ENCODE data around the gene SEMA3G.

The SEMA3G gene

DNA sequence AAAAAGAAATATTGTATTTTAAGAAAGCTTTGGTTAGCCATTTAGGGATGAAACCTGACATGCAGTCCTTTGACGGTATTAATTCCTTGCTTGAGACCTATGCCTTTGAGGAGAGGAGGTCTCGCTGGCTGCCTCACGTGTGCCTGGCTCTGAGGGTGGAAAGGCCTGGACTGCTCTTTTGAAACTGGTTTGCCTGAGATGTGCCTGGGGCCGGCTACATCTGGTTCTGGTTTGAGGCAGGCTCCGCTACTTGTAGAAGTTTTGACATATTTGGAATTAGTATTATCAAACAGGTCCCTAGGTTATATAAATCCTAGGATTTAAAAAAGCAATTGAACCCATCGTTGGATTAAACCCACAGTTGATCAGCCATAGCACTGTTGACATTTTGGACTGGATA is 17.0 kb upstream of the SEMA3G start:
- DNase-seq (ENCODE audit: low read depth in 1 of 2, low spot score in 1 of 2): no peak
- TF ChIP-seq SPI1 (IDR thresholded peaks at IDR 0.05; ENCODE audit: borderline replicate concordance, low read depth) (no peak), GABPA (IDR thresholded peaks at IDR 0.05; ENCODE audit: low read depth) (no peak), POLR2AphosphoS5 (IDR thresholded peaks at IDR 0.05; ENCODE audit: low read depth) (no peak)
- TF ChIP-seq, protein P1, sequence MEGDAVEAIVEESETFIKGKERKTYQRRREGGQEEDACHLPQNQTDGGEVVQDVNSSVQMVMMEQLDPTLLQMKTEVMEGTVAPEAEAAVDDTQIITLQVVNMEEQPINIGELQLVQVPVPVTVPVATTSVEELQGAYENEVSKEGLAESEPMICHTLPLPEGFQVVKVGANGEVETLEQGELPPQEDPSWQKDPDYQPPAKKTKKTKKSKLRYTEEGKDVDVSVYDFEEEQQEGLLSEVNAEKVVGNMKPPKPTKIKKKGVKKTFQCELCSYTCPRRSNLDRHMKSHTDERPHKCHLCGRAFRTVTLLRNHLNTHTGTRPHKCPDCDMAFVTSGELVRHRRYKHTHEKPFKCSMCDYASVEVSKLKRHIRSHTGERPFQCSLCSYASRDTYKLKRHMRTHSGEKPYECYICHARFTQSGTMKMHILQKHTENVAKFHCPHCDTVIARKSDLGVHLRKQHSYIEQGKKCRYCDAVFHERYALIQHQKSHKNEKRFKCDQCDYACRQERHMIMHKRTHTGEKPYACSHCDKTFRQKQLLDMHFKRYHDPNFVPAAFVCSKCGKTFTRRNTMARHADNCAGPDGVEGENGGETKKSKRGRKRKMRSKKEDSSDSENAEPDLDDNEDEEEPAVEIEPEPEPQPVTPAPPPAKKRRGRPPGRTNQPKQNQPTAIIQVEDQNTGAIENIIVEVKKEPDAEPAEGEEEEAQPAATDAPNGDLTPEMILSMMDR (IDR thresholded peaks at IDR 0.05; ENCODE audit: insufficient read depth, low read length): no peak
- TF ChIP-seq, protein P2, sequence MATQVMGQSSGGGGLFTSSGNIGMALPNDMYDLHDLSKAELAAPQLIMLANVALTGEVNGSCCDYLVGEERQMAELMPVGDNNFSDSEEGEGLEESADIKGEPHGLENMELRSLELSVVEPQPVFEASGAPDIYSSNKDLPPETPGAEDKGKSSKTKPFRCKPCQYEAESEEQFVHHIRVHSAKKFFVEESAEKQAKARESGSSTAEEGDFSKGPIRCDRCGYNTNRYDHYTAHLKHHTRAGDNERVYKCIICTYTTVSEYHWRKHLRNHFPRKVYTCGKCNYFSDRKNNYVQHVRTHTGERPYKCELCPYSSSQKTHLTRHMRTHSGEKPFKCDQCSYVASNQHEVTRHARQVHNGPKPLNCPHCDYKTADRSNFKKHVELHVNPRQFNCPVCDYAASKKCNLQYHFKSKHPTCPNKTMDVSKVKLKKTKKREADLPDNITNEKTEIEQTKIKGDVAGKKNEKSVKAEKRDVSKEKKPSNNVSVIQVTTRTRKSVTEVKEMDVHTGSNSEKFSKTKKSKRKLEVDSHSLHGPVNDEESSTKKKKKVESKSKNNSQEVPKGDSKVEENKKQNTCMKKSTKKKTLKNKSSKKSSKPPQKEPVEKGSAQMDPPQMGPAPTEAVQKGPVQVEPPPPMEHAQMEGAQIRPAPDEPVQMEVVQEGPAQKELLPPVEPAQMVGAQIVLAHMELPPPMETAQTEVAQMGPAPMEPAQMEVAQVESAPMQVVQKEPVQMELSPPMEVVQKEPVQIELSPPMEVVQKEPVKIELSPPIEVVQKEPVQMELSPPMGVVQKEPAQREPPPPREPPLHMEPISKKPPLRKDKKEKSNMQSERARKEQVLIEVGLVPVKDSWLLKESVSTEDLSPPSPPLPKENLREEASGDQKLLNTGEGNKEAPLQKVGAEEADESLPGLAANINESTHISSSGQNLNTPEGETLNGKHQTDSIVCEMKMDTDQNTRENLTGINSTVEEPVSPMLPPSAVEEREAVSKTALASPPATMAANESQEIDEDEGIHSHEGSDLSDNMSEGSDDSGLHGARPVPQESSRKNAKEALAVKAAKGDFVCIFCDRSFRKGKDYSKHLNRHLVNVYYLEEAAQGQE (IDR thresholded peaks at IDR 0.05; ENCODE audit: insufficient replicate concordance, low read depth): no peak
- no peaks in the 10 kb centered on the region for H3K27me3 ChIP-seq (ENCODE audit: insufficient read depth, poor library complexity, severe bottlenecking)
- H3K27ac ChIP-seq (replicated peaks): no peak overlapping the region
- no peak overlapping the region for H3K4me3 ChIP-seq (replicated peaks; ENCODE audit: insufficient read depth, low read length)

DNA sequence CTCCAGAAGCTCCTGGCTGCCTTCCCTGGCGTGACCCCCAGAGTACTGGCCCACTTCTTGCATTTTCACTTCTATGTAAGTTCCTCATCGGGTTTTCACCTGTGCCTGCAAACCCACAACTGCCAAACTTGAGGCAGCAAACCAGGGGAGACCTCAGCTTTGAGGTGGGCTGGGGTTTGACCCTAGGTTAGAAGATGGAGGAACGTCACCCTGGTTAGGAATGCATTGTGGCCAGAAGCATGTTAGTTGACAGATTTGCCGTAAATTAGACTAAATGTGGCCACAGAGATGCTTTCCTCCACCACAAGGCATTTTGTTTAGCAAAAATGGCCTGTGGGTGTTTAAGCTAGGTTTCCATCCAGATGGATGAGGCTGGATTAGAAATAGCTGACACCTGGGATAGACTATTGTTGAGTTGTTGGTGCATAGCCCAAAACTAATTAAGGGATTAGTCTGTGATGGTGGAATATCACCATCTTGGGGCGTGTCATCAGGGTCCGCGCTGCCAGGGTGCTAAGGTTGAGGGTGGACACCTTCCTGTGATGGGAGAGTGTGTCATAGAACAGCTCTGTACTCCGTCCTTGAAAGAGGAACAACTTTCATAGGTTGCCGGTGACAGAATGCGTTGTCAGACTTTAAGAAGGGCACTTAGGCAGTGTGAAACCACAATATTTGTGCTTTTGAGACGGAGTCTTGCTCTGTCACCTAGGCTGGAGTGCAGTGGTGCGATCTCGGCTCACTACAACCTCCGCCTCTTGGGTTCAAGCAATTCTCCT is 14.1 kb upstream of the SEMA3G start:
- Histone ChIP-seq H3K27me3 (ENCODE audit: insufficient read depth, poor library complexity, severe bottlenecking) (no peaks in the 10 kb centered on the region), H3K4me3 (replicated peaks; ENCODE audit: insufficient read depth, low read length) (no peak overlapping the region), H3K27ac (replicated peaks) (no peak overlapping the region)
- TF ChIP-seq, protein P1 (IDR thresholded peaks at IDR 0.05; ENCODE audit: insufficient read depth, low read length): no peak
- TF ChIP-seq SPI1 (IDR thresholded peaks at IDR 0.05; ENCODE audit: borderline replicate concordance, low read depth): no peak
- no peak for TF ChIP-seq POLR2AphosphoS5 (IDR thresholded peaks at IDR 0.05; ENCODE audit: low read depth)
- TF ChIP-seq, protein P2 (IDR thresholded peaks at IDR 0.05; ENCODE audit: insufficient replicate concordance, low read depth): no peak
- TF ChIP-seq GABPA (IDR thresholded peaks at IDR 0.05; ENCODE audit: low read depth): no peak
- no peak for DNase-seq (ENCODE audit: low read depth in 1 of 2, low spot score in 1 of 2)

DNA sequence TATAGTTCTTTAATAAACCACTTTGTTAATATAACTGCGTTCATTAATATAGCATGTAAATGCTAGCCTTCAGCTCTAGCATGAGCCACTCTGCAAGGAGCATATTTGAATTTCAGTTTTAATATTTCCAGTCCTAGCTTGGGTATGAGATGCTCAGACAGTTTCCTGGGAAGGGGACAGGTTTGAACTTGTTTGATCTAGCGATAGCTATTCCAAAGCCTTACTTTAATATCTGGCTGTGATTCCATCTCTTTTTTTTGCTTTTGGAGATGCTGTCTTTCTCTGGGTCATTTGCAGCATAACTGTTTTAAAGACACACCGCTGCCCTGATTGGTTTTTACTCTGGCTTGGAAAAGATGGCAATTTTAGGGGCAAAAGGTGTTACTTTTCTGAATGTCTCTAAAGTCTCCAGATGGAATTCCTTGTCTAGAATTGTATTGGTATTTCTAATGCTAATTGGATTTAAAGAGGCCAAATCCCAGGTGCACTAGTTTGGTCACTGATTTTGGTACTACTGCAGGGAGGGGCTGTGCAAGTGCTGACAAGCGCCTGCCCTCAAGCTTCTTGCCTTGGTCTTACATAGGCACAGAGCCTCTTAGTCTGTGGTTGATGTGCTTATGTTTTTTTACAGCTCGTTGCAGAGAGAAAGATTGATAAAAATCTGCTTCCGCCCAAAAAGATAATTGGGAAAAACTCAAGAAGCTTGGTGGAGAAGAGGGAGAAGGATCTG is 13.3 kb upstream of the SEMA3G start:
- Histone ChIP-seq H3K4me3 (replicated peaks; ENCODE audit: insufficient read depth, low read length) (no peak overlapping the region), H3K27ac (replicated peaks) (no peak overlapping the region), H3K27me3 (ENCODE audit: insufficient read depth, poor library complexity, severe bottlenecking) (no peaks in the 10 kb centered on the region)
- TF ChIP-seq, protein P1 (IDR thresholded peaks at IDR 0.05; ENCODE audit: insufficient read depth, low read length): no peak
- TF ChIP-seq POLR2AphosphoS5 (IDR thresholded peaks at IDR 0.05; ENCODE audit: low read depth) (no peak), SPI1 (IDR thresholded peaks at IDR 0.05; ENCODE audit: borderline replicate concordance, low read depth) (no peak), GABPA (IDR thresholded peaks at IDR 0.05; ENCODE audit: low read depth) (no peak)
- TF ChIP-seq, protein P2 (IDR thresholded peaks at IDR 0.05; ENCODE audit: insufficient replicate concordance, low read depth): no peak
- no peak for DNase-seq (ENCODE audit: low read depth in 1 of 2, low spot score in 1 of 2)

All from HL-60 (cell line).